HEK293 (cell line): ENCODE results near the gene TRIM8.

Source experiments
- CTCF ChIA-PET: fragments of 350-600 bp; formaldehyde crosslinking; extraction: SDS; loops from one replicate; lab custom pipeline; 2021; ENCODE audit warnings: antibody characterized with exemption; lab: Yijun Ruan, JAX
- POLR2A ChIA-PET: fragments of 300-600 bp; formaldehyde crosslinking; extraction: SDS; loops from one replicate; lab custom pipeline; 2020; ENCODE audit warnings: antibody characterized with exemption, inconsistent platforms; lab: Yijun Ruan, JAX
- H3K27ac ChIP-seq: fragments of 200-500 bp; sonication (Bioruptor generic); 2 replicates; pipeline ENCODE4 v1.5.1; 2014; ENCODE audit warnings: low read depth, low read length, control low read depth, inconsistent platforms; ENCODE audit errors: extremely low read depth
- H3K36me3 ChIP-seq, 2 experiments: fragments of 200-500 bp in 1 of 2; sonication (Bioruptor generic) in 1 of 2; 1 replicate in 1 of 2; 2 replicates in 1 of 2; pipeline ENCODE4 v1.5.1; 2014 to 2017; ENCODE audit warnings: inconsistent platforms in 2 of 2, low read length in 2 of 2; ENCODE audit not compliant: control insufficient read depth in 2 of 2, insufficient read depth in 1 of 2
- H3K4me1 ChIP-seq: fragments of 200-500 bp; sonication (Bioruptor generic); 2 replicates; pipeline ENCODE4 v1.5.1; 2014; ENCODE audit warnings: mild to moderate bottlenecking, low read length, inconsistent platforms; ENCODE audit not compliant: control insufficient read depth, insufficient read depth
- H3K4me3 ChIP-seq: 2 replicates; pipeline ENCODE4 v1.5.1; 2011; ENCODE audit warnings: low read depth, mild to moderate bottlenecking, control low read depth, low read length, moderate library complexity
- H3K9me3 ChIP-seq: fragments of 200-500 bp; sonication (Bioruptor generic); 2 replicates; pipeline ENCODE4 v1.5.1; 2014; ENCODE audit warnings: low read depth, low read length, inconsistent platforms; ENCODE audit not compliant: control insufficient read depth, insufficient read depth
- GLIS1 ChIP-seq: fragments of 450-650 bp; formaldehyde crosslinking; IDR thresholded peaks from 2 replicates; pipeline ENCODE4 v1.5.1; 2016; ENCODE audit warnings: missing biosample characterization, missing genetic modification characterization
- GLIS2 ChIP-seq: fragments of 450-650 bp; formaldehyde crosslinking; IDR thresholded peaks from 2 replicates; pipeline ENCODE4 v1.5.1; 2016; ENCODE audit warnings: missing biosample characterization, missing genetic modification characterization
- KLF7 ChIP-seq: fragments of 450-650 bp; formaldehyde crosslinking; IDR thresholded peaks from 2 replicates; pipeline ENCODE4 v1.5.1; 2016; ENCODE audit warnings: missing biosample characterization, missing genetic modification characterization, borderline replicate concordance
- ZBTB48 ChIP-seq: fragments of 450-650 bp; formaldehyde crosslinking; IDR thresholded peaks from 2 replicates; pipeline ENCODE4 v1.5.1; 2016; ENCODE audit warnings: missing biosample characterization, missing genetic modification characterization
- ZFHX2 ChIP-seq: fragments of 450-650 bp; formaldehyde crosslinking; conservative IDR thresholded peaks from 2 replicates; pipeline ENCODE4 v1.5.1; 2016; ENCODE audit warnings: missing biosample characterization, missing genetic modification characterization
- ZIC2 ChIP-seq: fragments of 450-650 bp; formaldehyde crosslinking; IDR thresholded peaks from 2 replicates; pipeline ENCODE4 v1.5.1; 2016; ENCODE audit warnings: missing biosample characterization, missing genetic modification characterization
- ZNF146 ChIP-seq: fragments of 450-650 bp; formaldehyde crosslinking; IDR thresholded peaks from 2 replicates; pipeline ENCODE4 v1.5.1; 2016; ENCODE audit warnings: missing biosample characterization, missing genetic modification characterization
- ZNF202 ChIP-seq: fragments of 450-650 bp; formaldehyde crosslinking; IDR thresholded peaks from 2 replicates; pipeline ENCODE4 v1.5.1; 2016; ENCODE audit warnings: missing biosample characterization, missing genetic modification characterization, borderline replicate concordance
- ZNF221 ChIP-seq: fragments of 450-650 bp; formaldehyde crosslinking; IDR thresholded peaks from 2 replicates; pipeline ENCODE4 v1.5.1; 2017; ENCODE audit warnings: missing biosample characterization, missing genetic modification characterization, borderline replicate concordance
- ZNF623 ChIP-seq: fragments of 450-650 bp; formaldehyde crosslinking; IDR thresholded peaks from 2 replicates; pipeline ENCODE4 v1.5.1; 2016; ENCODE audit warnings: missing biosample characterization, missing genetic modification characterization
- ZNF670 ChIP-seq: fragments of 450-650 bp; formaldehyde crosslinking; IDR thresholded peaks from 2 replicates; pipeline ENCODE4 v1.5.1; 2016; ENCODE audit warnings: missing biosample characterization, missing genetic modification characterization, low read depth
- ZNF677 ChIP-seq: fragments of 450-650 bp; IDR thresholded peaks from 2 replicates; pipeline ENCODE4 v1.5.0; 2018; ENCODE audit warnings: missing biosample characterization, mild to moderate bottlenecking, missing genetic modification characterization, moderate library complexity
- ZNF707 ChIP-seq: fragments of 450-650 bp; formaldehyde crosslinking; IDR thresholded peaks from 2 replicates; pipeline ENCODE4 v1.5.1; 2016; ENCODE audit warnings: missing biosample characterization, missing genetic modification characterization
- ZNF830 ChIP-seq: fragments of 450-650 bp; IDR thresholded peaks from 2 replicates; pipeline ENCODE4 v1.5.0; 2018; ENCODE audit warnings: missing biosample characterization, missing genetic modification characterization, low read depth, mild to moderate bottlenecking, moderate library complexity
- TF ChIP-seq, protein P1 (sequence below): fragments of 450-650 bp; formaldehyde crosslinking; IDR thresholded peaks from 2 replicates; pipeline ENCODE4 v1.5.1; 2016; ENCODE audit warnings: missing biosample characterization, missing genetic modification characterization
- TF ChIP-seq, protein P2 (sequence below): fragments of 450-650 bp; formaldehyde crosslinking; IDR thresholded peaks from 2 replicates; pipeline ENCODE4 v1.5.1; 2016; ENCODE audit warnings: missing biosample characterization, missing genetic modification characterization
- TF ChIP-seq, protein P3 (sequence below): fragments of 450-650 bp; formaldehyde crosslinking; IDR thresholded peaks from 2 replicates; pipeline ENCODE4 v1.5.1; 2016; ENCODE audit warnings: missing biosample characterization, missing genetic modification characterization

TRIM8 gene

DNA sequence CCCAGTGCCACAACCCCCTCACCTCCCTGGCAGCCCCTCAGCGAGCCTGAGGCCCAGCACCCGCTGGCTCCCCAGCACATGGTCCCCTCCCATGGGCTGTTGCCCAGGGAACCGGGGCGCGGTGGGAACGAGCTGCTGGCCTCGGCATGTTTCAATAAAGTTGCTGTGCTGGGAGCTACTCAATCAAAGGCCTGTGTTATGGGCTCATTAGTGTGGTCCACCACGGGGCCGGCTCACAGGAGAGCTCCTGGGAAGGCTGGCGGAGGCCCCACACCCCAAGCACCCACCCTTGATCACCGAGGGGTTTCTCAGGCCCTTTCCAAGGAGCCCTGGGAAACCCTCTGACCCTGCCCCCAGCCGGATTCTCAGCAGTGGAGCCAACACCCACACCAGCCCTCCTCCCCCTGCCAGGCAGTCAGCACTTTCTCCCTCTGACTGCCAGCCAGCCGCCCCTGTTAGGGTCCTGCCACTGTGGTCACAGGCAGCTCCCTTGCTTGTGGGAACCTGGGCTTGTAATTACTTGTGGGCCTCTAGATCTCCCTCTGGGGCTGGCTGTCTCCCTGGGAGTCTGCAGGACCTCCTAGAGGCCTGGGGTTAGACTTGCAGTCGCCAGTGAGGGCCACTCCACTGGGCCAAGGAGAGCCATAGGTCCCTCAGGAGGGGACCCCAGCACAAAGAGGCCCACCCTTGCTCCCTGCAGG lies 24.8 kb upstream of the TRIM8 start:
- no peak overlapping the region for H3K4me3 ChIP-seq
- peaks cover 0 to 48% of the 10 kb centered on the region in 2 experiments; a peak in 1 of 3 replicates for H3K36me3 ChIP-seq
- ChIA-PET POLR2A (no interaction called here), CTCF (no interaction called here)
- TF ChIP-seq GLIS2 (tag by site-specific recombination): peak; percentile 13; the same call in 1 of the 2 replicates
- TF ChIP-seq GLIS1: peak; percentile 84
- no peak for TF ChIP-seq ZNF670 (tag by site-specific recombination)
- TF ChIP-seq, protein P1, sequence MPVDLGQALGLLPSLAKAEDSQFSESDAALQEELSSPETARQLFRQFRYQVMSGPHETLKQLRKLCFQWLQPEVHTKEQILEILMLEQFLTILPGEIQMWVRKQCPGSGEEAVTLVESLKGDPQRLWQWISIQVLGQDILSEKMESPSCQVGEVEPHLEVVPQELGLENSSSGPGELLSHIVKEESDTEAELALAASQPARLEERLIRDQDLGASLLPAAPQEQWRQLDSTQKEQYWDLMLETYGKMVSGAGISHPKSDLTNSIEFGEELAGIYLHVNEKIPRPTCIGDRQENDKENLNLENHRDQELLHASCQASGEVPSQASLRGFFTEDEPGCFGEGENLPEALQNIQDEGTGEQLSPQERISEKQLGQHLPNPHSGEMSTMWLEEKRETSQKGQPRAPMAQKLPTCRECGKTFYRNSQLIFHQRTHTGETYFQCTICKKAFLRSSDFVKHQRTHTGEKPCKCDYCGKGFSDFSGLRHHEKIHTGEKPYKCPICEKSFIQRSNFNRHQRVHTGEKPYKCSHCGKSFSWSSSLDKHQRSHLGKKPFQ: no peak
- TF ChIP-seq, protein P2, sequence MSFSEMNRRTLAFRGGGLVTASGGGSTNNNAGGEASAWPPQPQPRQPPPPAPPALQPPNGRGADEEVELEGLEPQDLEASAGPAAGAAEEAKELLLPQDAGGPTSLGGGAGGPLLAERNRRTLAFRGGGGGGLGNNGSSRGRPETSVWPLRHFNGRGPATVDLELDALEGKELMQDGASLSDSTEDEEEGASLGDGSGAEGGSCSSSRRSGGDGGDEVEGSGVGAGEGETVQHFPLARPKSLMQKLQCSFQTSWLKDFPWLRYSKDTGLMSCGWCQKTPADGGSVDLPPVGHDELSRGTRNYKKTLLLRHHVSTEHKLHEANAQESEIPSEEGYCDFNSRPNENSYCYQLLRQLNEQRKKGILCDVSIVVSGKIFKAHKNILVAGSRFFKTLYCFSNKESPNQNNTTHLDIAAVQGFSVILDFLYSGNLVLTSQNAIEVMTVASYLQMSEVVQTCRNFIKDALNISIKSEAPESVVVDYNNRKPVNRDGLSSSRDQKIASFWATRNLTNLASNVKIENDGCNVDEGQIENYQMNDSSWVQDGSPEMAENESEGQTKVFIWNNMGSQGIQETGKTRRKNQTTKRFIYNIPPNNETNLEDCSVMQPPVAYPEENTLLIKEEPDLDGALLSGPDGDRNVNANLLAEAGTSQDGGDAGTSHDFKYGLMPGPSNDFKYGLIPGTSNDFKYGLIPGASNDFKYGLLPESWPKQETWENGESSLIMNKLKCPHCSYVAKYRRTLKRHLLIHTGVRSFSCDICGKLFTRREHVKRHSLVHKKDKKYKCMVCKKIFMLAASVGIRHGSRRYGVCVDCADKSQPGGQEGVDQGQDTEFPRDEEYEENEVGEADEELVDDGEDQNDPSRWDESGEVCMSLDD (tag by site-specific recombination): no peak
- TF ChIP-seq ZNF221 (tag by site-specific recombination): no peak
- no peak for TF ChIP-seq ZNF202 (tag by site-specific recombination)
- peak; percentile 95 for TF ChIP-seq ZIC2
- TF ChIP-seq ZNF677 (tag by site-specific recombination): no peak
- TF ChIP-seq ZFHX2: peak; percentile 43; the same call in 1 of the 2 replicates
- TF ChIP-seq, protein P3, sequence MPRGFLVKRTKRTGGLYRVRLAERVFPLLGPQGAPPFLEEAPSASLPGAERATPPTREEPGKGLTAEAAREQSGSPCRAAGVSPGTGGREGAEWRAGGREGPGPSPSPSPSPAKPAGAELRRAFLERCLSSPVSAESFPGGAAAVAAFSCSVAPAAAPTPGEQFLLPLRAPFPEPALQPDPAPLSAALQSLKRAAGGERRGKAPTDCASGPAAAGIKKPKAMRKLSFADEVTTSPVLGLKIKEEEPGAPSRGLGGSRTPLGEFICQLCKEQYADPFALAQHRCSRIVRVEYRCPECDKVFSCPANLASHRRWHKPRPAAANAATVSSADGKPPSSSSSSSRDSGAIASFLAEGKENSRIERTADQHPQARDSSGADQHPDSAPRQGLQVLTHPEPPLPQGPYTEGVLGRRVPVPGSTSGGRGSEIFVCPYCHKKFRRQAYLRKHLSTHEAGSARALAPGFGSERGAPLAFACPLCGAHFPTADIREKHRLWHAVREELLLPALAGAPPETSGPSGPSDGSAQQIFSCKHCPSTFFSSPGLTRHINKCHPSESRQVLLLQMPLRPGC (tag by site-specific recombination): no peak
- TF ChIP-seq ZNF707: no peak
- TF ChIP-seq ZNF623: no peak
- TF ChIP-seq KLF7 (tag by site-specific recombination): no peak
- H3K27ac ChIP-seq: no peak overlapping the region
- no peaks in the 10 kb centered on the region for H3K9me3 ChIP-seq
- H3K4me1 ChIP-seq: no peaks in the 10 kb centered on the region

DNA sequence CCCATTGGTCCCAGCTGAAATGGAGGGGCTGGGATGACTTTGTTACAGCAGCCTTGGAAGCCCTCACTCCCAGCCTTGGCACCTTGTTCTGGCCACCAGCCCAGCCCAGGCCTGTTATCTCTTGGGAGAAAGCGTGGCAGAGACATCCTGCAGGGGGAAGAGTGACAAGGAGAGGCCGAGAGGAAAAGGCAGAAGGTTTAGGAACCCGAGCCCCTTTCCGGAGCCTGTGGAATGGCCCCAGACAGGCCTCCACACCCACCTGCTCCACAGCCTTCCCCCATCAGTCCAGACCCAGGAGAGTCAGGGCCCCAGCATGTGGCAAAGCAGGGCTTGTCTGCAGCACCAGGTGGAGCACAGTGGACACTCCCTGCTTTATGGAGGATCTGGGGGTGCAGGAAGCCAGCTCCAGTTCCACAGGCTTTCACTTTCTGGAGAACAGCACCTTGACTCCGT lies 24.1 kb upstream of the TRIM8 start:
- no peaks in the 10 kb centered on the region for H3K4me1 ChIP-seq
- no peak overlapping the region for H3K27ac ChIP-seq
- no peak for TF ChIP-seq ZBTB48
- TF ChIP-seq ZNF146 (tag by site-specific recombination): no peak
- no peak for TF ChIP-seq ZNF830 (tag by site-specific recombination)
- no peak overlapping the region for H3K4me3 ChIP-seq
- no peaks in the 10 kb centered on the region for H3K9me3 ChIP-seq
- peaks cover 0 to 44% of the 10 kb centered on the region in 2 experiments; a peak in 1 of 3 replicates for H3K36me3 ChIP-seq
- ChIA-PET CTCF (no interaction called here), POLR2A (no interaction called here)
